ENCODE data around the gene PHAF1.

DNA sequence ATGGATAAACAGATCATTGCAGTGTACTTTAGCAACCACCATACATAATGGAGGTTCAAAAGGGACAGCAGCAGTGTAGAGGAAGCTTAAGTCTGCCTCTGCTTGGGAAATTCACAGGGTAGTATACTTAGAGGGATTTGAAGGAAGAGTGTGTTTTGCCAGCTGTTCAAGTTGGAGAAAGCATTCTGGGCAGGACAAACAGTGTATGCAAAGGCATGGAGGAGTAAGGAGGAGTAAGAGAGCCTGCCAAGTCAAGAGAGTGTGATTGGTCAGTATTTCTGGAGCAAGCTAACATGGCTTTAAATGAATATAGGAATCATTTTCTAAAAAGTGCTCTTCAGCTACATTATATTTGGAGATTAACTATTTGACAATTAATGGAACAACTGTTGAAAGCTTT lies 22.9 kb upstream of the PHAF1 start:
- TF ChIP-seq CTCF (IDR thresholded peaks at IDR 0.05; ENCODE audit: borderline replicate concordance, extremely low read depth, low read length, poor library complexity, severe bottlenecking) (no peak), EZH2 (IDR thresholded peaks at IDR 0.05; ENCODE audit: borderline replicate concordance, low read depth, low read length, severe bottlenecking) (no peak)

Measured in DND-41 (cell line).